Measurements from ENCODE around the gene SPECC1.
A peak's percentile ranks its signal among the peaks of the same experiment; 100 is the strongest.
"Not testable (repeated sequence)": the region's sequence is repeated elsewhere in the genome, so short reads cannot be mapped to it uniquely, and the experiment has no call there.

The SPECC1 gene

DNA sequence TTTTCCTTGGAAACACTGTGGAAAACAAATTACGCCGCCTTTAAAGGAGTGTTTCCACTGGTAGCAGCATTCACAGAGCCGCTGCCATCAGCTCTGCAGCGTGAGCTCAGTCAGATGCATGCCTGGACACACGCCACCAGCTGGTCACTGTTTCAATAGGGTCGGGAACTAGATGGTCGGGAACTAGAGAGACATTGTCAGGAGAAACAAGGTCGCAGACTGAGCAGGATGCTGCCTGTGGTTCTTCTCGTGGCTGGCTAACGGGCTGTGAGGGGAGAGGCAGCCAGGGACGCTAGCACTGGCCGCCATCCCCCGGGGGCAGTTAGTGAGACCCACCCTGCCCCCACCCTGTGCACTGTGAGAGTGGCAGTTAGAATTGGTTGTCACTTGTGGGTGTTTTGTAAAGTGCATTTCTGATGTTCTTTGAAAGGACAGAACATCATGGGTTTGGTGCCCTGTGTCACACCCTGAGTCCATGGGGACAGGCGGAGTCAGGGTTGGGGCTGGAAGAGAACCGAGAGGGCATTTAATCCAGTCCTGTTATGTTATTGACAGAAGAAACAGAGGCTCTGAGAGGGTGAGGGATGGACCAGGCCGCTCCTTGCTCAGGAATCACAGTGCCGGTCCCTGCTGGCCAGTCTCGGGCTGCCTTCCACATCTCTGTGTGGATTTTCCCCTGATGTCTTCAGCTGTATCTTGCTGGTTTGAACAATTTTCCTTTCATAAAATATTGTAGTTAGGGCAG, 86.3 kb downstream of the SPECC1 start:
- no peak for DNase-seq

DNA sequence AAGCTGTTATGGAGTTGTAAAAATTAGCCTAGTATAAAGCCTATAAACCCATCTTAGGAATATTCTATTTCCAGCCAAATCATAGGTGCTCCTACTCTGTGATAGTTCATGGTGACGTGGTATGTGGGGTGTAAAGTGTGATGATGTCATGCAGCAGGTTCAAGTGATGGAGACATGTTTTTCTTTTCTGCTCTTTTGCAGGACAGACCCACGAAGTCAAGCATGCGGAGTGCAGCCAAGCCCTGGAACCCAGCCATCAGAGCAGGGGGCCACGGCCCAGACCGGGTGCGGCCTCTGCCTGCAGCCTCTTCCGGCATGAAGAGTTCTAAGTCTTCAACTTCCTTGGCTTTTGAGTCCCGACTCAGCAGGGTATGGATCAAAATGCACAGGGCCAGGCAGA, 87.3 kb downstream of the SPECC1 start:
- no peak for DNase-seq

DNA sequence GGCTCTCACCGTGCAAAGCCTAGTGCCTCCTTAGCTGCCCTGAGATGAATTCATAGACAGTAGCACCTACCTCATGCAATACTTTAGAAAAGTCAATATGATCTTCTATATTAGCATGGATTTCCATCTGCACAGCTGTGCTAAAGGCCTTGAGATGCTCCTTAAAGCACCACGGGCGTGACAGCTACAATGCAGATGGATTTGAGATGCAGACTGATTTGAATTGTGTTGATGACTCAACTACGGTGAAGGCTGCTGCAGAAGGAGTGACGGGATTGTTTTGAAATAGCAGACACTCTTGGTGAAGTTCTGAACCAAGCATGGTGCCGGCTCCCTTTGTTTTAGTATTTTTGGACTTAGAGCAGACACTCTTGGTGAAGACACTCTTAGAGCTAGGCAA, 88.2 kb downstream of the SPECC1 start:
- no peak for DNase-seq

DNA sequence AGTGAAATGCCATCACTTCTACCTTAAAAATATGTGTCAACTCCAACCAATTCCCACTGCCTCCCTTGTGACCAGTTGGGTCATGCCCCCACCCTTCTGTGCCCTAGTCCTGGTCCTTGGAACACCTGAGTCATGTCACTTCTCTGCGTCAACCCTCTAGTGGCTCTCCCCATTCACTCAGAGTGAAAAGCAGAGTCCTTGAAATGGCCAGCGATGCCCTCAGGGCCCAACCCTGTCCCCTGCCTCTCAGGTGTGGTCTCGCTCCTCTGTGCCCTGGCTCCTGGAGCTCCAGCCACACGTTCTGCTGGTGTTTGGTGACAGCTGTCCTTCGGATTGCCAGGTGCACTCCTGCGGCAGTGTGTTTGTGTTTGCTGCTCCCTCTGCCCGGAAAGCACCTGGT, 89.2 kb downstream of the SPECC1 start:
- no peak for DNase-seq

DNA sequence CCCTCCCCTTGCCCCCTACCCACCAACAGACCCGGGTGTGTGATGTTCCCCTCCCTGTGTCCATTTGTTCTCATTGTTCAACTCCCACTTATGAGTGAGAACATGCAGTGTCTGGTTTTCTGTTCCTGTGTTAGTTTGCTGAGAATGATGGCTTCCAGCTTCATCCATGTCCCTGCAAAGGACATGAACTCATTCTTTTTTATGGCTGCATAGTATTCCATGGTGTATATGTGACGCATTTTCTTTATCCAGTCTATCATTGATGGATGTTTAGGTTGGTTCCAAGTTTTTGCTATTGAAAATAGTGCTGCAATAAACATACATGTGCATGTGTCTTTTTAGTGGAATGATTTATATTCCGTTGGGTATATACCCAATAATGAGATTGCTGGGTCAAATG, 91.6 kb downstream of the SPECC1 start:
- not testable (repeated sequence) for DNase-seq

DNA sequence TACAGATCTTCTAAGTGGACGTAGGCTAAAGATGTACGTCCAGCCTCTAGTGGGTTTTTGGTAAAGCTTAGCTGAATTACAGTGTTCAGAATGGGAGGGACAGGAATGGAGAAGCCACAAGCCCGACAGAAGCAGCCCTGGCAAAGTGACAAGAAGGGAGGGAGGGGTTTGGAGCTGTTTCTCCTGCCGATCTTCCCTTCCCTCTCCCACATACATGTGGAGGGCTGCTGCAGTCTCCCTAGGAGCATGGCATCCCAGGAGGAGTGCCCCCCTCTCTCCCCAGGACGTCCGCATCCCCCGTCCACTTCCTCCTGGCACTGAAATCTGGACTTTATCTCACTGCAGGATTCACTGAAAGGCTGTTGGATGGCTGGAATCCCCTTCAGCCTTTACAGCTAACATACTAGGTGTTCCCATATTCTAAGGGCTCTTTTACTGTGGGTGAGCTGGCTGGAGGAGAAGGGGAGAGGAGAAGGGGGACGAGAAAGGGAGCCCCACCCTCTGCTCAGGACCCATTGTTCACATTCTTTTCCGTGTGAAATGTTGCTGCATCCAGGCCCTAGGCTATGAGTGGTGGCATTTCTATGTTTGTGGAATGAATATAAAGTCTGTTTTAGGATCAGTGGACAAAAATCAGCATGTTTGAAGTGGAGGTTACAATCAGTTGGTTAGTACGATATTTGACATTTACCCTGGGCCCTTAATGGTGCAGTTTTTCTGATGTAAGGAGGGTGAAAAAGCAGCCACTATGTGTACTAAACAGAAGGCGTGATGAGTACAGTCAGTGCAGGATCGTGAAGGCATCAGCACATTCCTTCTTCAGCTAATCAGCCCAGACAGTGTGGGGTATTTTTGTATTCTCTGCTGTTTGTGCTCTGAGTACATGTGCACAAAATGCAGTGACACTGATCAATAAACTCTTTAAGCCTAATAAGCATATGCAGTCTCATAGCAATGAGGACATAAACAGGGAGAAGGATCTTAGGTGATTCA, 94.6 kb downstream of the SPECC1 start:
- no peak for DNase-seq

DNA sequence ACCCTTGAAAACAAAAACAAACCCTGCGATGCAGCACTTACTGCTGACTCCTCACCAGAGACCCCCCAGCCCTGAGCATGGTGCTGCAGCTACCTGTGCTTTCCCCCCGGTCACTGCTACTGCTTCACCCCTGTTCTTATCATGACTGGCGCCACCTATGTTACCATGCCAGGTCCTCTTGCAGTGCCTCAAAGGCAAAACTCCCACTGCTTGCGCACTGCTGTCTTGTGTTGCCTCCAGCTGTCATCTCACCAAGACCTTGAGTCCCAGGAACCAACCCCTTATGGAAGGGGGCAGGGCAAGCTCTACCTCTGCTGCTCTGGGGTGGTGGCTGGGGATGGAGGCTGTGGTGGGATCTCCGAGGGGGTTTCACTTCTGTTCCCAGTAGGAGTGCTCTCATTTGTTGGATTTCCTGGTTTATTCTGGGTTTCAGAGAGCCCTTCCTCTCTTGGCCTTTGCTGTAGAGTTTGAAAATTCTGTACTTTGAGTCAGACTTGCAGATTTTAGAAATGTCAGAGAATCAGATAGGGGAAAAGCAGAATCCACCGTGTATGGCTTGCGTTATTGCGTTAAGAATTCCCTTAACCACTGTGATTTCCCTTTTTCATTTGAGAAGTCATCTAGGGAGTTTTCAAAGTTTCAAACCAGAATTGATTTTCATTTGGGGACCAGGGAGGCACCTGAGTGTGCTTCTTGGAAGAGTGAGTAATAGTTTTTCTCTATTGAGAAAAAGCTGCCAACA, 96.6 kb downstream of the SPECC1 start:
- no peak for DNase-seq

DNA sequence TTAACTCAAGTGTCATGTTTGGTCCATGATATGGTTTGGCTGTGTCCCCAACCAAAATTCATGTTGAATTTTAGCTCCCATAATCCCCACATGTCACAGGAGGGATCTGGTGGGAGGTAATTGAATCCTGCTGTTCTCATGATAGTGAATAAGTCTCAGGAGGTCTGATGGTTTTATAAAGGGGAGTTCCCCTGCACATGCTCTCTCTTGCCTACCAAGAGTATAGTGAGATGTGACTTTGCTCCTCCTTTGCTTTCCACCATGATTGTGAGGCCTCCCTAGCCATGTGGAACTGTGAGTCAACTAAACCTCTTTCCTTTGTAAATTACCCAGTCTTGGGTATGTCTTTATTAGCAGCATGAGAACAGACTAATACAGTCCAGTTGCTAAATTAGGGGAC, 97.3 kb downstream of the SPECC1 start:
- not testable (repeated sequence) for DNase-seq

DNA sequence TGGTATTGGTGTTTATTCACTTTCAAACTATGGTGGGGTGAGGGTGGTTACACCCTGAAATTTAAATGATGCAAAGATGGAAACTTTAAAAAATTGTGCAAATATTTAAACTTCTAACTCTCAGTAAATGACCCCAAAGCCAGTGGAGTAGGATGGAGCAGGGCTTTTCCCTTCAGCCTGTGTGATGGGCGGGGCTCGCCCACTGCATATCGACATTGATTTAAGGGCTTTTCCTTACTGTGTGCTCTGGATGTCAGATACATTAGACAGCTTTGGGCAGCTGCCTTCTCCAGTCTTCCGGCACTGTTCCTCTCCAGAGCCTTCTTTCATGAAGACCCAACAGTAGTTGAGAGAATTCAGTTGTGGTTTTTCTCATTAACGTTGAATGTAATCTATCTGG, 99.9 kb downstream of the SPECC1 start:
- no peak for DNase-seq

DNA sequence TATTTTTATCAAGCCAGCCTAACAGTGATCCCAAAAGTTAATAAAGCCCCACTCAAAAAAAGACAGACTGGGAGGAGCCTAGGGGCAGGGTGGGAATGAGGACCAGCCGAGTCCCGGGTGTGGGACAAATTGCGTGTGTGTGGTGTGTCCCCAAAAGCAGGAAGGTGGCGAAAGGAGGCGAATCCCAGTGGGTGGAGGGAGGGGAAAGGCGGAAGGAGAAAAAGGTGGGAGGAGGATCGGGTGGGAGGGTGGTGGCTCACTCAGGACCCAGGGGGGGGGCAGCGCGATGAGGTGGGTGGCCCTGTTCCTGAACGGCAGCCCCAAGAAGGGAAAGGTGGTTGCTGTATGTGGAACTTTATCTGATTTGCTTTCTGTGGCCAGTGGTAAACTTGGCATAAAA, 102.4 kb downstream of the SPECC1 start:
- no peak for DNase-seq

DNA sequence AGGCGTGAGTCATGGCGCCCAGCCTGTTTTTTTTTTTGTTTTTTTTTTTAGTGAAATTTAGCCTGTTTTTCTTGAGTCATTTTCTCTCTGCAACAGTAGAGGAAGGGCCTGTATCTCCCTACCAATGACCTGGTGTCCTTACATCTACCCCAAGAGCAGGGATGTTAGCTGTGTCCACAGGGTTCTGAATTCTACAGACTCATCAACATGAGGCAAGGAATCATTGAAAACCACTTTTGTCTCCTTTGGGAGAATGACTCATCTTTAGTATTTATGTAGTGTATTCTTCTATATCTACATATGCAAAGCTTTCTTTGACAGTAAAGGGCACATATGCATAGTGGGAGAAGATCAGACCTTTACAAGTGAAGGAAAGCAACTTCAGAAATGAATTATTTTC, 105.3 kb downstream of the SPECC1 start:
- DNase-seq = no peak

DNA sequence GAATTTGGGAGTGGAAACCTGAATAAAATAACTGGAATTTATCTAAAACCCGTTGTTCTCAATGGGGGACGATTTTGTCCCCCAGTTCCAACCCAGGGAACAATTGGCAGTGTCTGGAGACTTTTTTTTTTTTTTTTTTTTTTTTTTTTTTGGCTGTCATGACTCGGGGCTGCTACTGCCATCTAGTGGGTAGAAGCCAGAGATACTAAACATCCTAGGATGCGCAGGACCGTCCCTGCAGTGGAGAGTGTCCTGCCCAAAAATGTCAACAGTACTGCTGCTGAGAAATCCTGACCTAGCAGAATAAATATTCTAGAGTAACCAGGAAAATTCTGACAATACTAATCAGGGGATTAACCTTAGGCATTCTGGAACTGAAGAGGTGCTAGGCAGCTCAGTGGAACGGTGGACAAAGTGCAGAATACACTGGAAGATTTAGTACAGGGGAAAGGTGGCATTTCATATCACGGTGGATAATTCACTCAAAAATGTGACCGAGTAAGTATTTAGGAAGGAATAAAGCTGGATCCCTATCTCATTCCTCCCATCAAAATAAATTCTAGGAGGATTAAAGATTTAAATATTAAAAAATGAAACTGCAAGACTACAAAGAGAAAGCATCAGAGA, 107.6 kb downstream of the SPECC1 start:
- DNase-seq = peak; percentile 67

DNA sequence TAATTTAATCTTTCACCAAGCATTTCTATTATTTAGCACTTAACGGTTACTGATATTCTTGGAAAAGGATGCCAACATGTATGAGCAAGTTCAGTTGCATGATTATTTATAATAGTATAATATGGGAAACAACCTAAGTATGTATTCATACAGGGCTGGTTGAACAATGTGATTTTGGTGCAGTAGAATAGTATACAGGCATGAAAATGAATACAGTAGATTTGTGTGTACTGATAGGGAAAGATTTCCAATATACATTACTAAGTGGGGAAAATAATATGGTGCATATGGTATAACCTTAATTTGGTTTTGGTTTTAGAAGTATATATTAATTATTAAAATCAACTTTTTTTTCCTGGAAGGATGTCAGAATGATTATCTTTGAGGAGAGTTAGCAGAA, 109.1 kb downstream of the SPECC1 start:
- DNase-seq = no peak

DNA sequence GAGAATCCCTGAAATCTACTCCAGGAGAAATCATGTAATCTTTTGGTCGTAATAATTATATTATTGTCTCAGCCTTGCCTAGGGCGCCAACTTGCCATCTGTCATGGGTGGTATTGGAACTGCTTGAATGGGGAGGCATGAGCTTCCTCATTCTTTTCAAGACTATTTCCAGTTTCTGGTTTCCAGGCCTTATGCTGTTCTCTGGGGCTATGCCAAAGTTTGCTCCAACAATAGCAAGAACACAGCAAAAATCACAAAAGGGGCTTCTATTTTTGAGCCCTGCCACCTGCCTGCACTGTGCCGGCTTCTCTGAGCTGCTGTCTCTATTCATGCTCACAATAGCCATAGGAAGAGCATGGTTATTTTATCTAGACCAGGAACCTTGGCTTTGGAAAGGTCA, 111.7 kb downstream of the SPECC1 start:
- DNase-seq = no peak

DNA sequence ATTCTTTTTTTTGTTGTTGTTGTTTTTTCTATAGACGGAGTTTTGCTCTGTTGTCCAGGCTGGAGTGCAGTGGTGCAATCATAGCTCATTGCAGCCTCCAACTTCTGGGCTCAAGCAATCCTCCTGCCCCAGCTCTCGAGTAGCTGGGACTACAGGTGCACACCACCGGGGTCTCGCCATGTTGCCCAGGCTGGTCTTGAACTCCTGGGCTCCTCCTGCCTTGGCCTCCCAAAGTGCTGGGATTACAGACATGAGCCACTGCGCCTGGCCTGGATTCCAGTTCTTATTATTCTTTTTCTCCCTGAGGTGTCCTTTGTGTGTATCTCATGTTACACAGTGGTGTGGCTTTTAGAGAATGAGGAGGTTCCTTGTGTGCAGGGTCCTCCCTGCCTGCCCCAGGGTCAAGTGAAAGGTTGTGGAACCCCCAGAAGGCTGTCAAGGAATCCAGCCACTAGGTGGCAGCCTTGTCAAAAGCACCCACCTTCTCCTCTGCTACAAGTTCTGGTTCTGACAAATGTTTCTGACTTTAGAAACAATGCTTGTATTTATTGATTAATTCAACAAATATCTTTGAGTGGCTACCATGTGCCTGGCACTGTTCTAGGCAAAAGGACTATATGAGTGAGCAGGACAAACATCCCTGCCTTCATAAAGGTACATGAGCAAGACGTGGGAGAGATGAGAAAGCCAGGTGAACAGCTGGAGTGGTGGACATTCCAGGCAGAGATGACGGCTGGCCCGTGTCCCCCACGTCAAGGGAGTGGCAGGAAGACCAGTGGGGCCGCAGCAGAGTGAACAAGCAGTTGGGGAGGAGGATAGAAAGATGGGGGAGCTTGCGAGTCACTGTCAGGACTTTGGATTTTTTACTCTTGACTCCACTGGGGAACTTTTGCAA, 112.4 kb downstream of the SPECC1 start:
- peak; percentile 81 for DNase-seq

DNA sequence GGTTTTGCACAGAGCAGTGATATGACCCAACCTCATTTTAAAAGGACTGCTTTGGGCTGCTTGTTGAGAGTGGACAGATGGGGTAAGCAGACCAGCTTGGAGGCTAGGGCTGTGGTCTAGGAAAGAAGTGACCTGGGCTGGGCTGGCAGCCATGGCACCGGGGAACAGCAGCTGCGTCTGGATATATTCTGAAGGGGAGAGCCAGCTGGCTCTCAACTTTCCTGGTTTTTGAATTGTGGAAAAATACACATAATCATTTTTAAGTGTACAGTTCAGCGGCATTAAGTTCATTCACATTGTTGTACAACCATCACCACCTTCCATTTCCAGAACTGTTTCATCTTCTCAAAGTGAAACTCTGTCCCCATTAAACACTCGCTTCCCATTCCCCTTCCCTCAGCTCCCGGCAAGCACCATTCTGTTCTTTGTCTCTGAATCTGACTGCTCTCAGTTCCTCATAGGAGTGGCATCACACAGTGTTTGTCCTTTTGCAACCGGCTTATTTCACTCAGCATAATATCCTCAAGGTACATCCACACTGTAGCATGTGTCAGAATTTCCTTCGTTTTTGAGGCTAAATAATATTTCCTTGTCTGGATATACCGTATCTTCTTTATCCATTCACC, 113.2 kb downstream of the SPECC1 start:
- no peak for DNase-seq

DNA sequence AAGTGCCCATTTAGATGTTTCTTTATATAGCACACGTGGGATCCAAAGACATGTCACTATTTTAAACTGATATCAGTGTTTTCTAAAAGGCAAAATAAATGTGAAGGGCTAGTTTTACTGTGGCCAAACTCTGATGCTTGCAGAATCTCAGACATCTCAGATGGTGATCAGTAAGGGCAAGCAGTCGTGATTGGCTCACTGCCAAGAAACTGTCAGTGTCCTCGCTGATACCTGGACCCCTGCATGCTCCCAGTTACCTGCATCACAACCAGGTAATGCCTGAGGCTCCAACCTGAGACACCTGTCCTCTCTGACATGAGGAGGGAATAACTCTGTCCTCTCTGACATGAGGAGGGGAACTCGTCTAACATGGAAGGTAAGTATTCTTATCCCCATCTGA, 114.0 kb downstream of the SPECC1 start:
- DNase-seq = no peak

DNA sequence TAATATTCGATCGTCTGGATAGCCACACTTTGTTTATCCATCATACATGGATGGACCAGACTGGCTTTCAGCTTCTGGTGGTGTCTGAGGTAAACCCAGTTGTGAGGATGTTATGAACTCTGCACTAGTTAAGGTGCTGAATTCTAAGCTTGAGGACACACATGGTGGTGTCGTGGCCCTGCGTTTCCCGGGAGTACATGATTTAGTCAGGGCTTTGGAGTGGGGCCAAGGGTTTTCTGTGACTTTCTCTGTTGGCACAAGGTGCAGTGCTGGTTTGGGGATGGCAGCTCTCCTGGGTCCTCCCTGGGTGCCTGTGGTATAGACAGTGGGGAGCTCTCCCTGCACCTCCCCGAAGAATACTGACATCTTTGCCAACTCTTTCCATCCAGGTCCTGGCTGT, 116.6 kb downstream of the SPECC1 start:
- no peak for DNase-seq

DNA sequence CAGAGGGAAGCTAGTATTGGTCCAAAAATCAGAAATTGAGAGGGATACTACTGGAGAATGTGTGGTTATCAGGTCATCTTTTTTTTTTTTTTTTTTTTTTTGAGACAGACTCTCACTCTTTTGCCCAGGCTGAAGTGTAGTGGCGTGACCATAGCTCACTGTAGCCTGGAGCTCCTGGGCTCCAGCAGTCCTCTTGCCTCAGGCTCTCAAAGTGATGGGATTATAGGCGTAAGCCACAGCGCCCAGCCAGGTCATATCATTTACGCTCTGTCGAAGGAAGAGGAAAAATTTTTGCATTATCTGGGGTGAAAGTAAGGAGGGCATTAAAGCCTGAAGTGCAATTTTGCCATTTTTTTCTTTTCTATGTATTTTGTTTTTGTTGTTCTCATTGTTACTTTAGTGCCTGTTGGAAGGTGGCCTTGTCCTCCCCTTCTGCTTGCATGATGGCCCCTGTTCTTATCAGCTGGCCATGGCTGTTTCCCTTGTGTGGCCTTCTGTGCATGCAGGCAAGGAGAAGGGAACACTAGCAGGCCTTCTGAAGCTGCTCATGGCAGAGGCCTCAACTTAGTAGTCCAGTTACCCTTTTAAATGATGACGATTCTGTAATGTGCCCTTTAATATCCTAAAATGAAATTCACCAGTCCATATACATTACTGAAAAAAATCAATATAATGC, 118.3 kb downstream of the SPECC1 start:
- DNase-seq = no peak

DNA sequence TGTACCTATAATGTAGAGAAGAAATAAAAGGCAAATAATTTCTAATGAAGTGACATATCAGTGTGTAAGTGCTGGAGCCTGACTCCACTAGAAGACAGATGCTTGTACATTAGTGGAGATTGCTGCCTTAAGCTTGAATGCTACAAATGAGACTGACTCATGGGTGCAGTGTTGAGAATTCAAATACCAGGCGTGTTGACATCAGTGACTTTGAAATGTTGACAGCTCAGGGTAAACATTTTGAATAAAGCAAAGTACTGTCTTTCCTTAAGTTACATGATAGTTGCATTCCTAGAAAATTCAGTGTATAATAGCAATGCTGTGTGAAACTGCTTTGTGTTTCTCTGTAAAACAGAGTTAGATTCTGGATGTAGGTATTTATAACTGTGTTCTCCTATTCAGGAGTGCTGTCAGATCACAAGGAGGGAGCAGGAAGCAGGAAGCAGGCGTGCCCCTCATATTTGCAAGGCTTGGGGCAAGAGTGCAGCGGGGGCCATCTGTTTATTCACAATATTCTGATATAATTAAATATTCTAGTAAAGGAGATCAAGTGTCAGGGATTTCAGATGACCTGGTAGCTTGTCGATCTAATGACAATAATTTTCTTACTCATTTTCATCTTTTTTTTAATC, 119.0 kb downstream of the SPECC1 start:
- no peak for DNase-seq

All from CD4-positive, alpha-beta T cell treated with Interleukin-17A for 4 hours (primary cell).